SK-N-SH treated with all-trans-retinoic acid at 6 μM for 48 hours (cell line): ENCODE results near the gene LGI1.

ENCODE experiments used
- CSRNP3 ChIP-seq: fragments of 250-450 bp; sonication (Bioruptor Pico); IDR thresholded peaks from 2 replicates; pipeline ENCODE4 v1.5.1; 2021; ENCODE audit warnings: mild to moderate bottlenecking, moderate library complexity
- ISL1 ChIP-seq: fragments of 250-450 bp; sonication (Bioruptor Pico); IDR thresholded peaks from 2 replicates; pipeline ENCODE4 v2.1.2; 2022; ENCODE audit warnings: mild to moderate bottlenecking, moderate library complexity
- PATZ1 ChIP-seq: fragments of 250-450 bp; sonication (Bioruptor Pico); IDR thresholded peaks from 2 replicates; pipeline ENCODE4 v1.8.0; 2020; ENCODE audit warnings: mild to moderate bottlenecking, moderate library complexity, borderline replicate concordance
- PPARA ChIP-seq: fragments of 250-450 bp; sonication (Bioruptor Pico); IDR thresholded peaks from 2 replicates; pipeline ENCODE4 v1.5.0; 2020; ENCODE audit warnings: mild to moderate bottlenecking, borderline replicate concordance
- RARB ChIP-seq: fragments of 250-450 bp; sonication (Bioruptor Pico); IDR thresholded peaks from 2 replicates; pipeline ENCODE4 v1.8.0; 2021; ENCODE audit warnings: mild to moderate bottlenecking, moderate library complexity
- TCF4 ChIP-seq: fragments of 250-450 bp; sonication (Bioruptor Pico); IDR thresholded peaks from 2 replicates; pipeline ENCODE4 v1.8.0; 2021; ENCODE audit warnings: mild to moderate bottlenecking, moderate library complexity, borderline replicate concordance
- ZFP30 ChIP-seq: fragments of 450-650 bp; formaldehyde crosslinking; IDR thresholded peaks from 2 replicates; pipeline ENCODE4 v1.5.0; 2022; ENCODE audit warnings: mild to moderate bottlenecking, moderate library complexity
- ZNF565 ChIP-seq: fragments of 450-650 bp; formaldehyde crosslinking; conservative IDR thresholded peaks from 2 replicates; pipeline ENCODE4 v1.5.0; 2020; ENCODE audit warnings: low read depth, mild to moderate bottlenecking, moderate library complexity

GRCh38 chr10:93742633-93743349, 14.9 kb upstream of the LGI1 start:
- TF ChIP-seq TCF4 (CRISPR knock-in tag) (no peak), RARB (CRISPR knock-in tag) (no peak), ZFP30 (CRISPR knock-in tag) (no peak), PPARA (CRISPR knock-in tag) (no peak), PATZ1 (CRISPR knock-in tag) (no peak), ISL1 (no peak), ZNF565 (CRISPR knock-in tag) (no peak), CSRNP3 (CRISPR knock-in tag) (no peak)
